H1 (cell line): ENCODE results near the gene LTBP1. TPM values are rescaled to one million over a fixed set of nuclear protein-coding genes. Genes with fewer than 3 reads are reported as not detected.

ENCODE experiments used
- CTCF ChIA-PET: fragments of 300-600 bp; sonication (Branson Sonifier 250); formaldehyde crosslinking; loops from one replicate; lab custom pipeline; 2021; ENCODE audit not compliant: partially characterized antibody; lab: Charles Lee
- POLR2A ChIA-PET: fragments of 300-600 bp; sonication (Branson Sonifier 250); formaldehyde crosslinking; loops from one replicate; lab custom pipeline; 2021; ENCODE audit warnings: inconsistent platforms; ENCODE audit not compliant: partially characterized antibody; lab: Charles Lee
- DNase-seq, 2 experiments: peaks; one replicate each; pipeline versions ENCODE4 v3.0.0 to v3.0.0-alpha.2; 2010 to 2022; ENCODE audit warnings: low spot score in 2 of 2, low read depth in 1 of 2, mixed read lengths in 1 of 2
- FAIRE-seq: peaks from 2 replicates; lab custom pipeline; 2011; peaks lifted over from hg19 to GRCh38; lab: Jason Lieb, UNC
- H2AFZ ChIP-seq: 2 replicates; pipeline ENCODE4 v1.8.1; 2012; ENCODE audit warnings: low read length, inconsistent platforms
- H2AK5ac ChIP-seq: 2 replicates; pipeline ENCODE4 v1.6.1; 2013; ENCODE audit warnings: low read depth, low read length
- H2BK120ac ChIP-seq: replicated peaks from 2 replicates; pipeline ENCODE3; 2013; ENCODE audit warnings: low read depth, low read length, inconsistent platforms
- H2BK12ac ChIP-seq: 2 replicates; pipeline ENCODE4 v1.6.1; 2013; ENCODE audit warnings: low read depth, low read length
- H2BK15ac ChIP-seq: 2 replicates; pipeline ENCODE4 v1.6.1; 2013; ENCODE audit warnings: low read length
- H2BK20ac ChIP-seq: 2 replicates; pipeline ENCODE4 v1.6.1; 2013; ENCODE audit warnings: low read length
- H2BK5ac ChIP-seq: 2 replicates; pipeline ENCODE4 v1.6.1; 2013; ENCODE audit warnings: low read depth, low read length
- H3K14ac ChIP-seq: 2 replicates; pipeline ENCODE4 v1.6.1; 2013; ENCODE audit warnings: inconsistent platforms; ENCODE audit not compliant: insufficient read length
- H3K18ac ChIP-seq: 2 replicates; pipeline ENCODE4 v1.6.1; 2013; ENCODE audit warnings: low read length; ENCODE audit errors: extremely low read depth
- H3K23ac ChIP-seq: 2 replicates; pipeline ENCODE4 v1.6.1; 2013; ENCODE audit warnings: inconsistent platforms; ENCODE audit not compliant: insufficient read length
- H3K23me2 ChIP-seq: 2 replicates; pipeline ENCODE4 v1.6.1; 2013; ENCODE audit warnings: low read depth, low read length
- H3K27ac ChIP-seq: 2 replicates; pipeline ENCODE4 v1.6.1; 2011; ENCODE audit warnings: low read depth, low read length, inconsistent platforms
- H3K27me3 ChIP-seq, 4 experiments: replicated peaks in 1 of 4; 1 replicate in 1 of 4; 2 replicates in 3 of 4; pipeline versions ENCODE4 v1.6.1 to v1.8.1; 2011 to 2013; ENCODE audit warnings: low read length in 3 of 4, mild to moderate bottlenecking in 3 of 4, inconsistent platforms in 2 of 4, mixed read lengths in 2 of 4, moderate library complexity in 1 of 4; ENCODE audit not compliant: control insufficient read depth in 3 of 4, insufficient read depth in 3 of 4; ENCODE audit errors: extremely low read depth in 1 of 4
- H3K36me3 ChIP-seq, 4 experiments: 2 replicates each; pipeline versions ENCODE4 v1.6.1 to v1.8.1; 2011 to 2013; ENCODE audit warnings: mild to moderate bottlenecking in 4 of 4, low read length in 3 of 4, moderate library complexity in 2 of 4, control low read depth in 1 of 4, inconsistent platforms in 1 of 4; ENCODE audit not compliant: insufficient read depth in 4 of 4, control insufficient read depth in 2 of 4
- H3K4ac ChIP-seq: replicated peaks from 2 replicates; pipeline ENCODE3; 2013; ENCODE audit warnings: low read length, low read depth, mixed read lengths, inconsistent platforms; ENCODE audit not compliant: insufficient read length
- H3K4me1 ChIP-seq, 4 experiments: replicated peaks in 1 of 4; 1 replicate in 1 of 4; 2 replicates in 3 of 4; pipeline versions ENCODE4 v1.6.1 to v1.8.1; 2011 to 2013; ENCODE audit warnings: low read length in 3 of 4, inconsistent platforms in 2 of 4, mixed read lengths in 1 of 4; ENCODE audit not compliant: insufficient read depth in 4 of 4, control insufficient read depth in 3 of 4
- H3K4me2 ChIP-seq, 2 experiments: 2 replicates each; pipeline versions ENCODE4 v1.6.1 to v1.8.1; 2011 to 2013; ENCODE audit warnings: low read depth in 2 of 2, low read length in 2 of 2, control low read depth in 1 of 2, inconsistent platforms in 1 of 2, mild to moderate bottlenecking in 1 of 2; ENCODE audit not compliant: insufficient read depth in 1 of 2
- H3K4me3 ChIP-seq, 4 experiments: fragments of 200-600, 300-600 bp in 1 of 4; sonication (generic), shearing (Covaris generic), sonication (Bioruptor Twin) in 1 of 4; 2 replicates each; pipeline versions ENCODE4 v1.5.1 to v1.8.1; 2011 to 2016; ENCODE audit warnings: low read length in 4 of 4, low read depth in 3 of 4, control low read depth in 2 of 4, inconsistent platforms in 2 of 4, mild to moderate bottlenecking in 2 of 4, mixed read lengths in 1 of 4, moderate library complexity in 1 of 4; ENCODE audit not compliant: insufficient read depth in 2 of 4; ENCODE audit errors: extremely low read depth in 1 of 4
- H3K56ac ChIP-seq: replicated peaks from 2 replicates; pipeline ENCODE3; 2013; ENCODE audit warnings: low read depth, mild to moderate bottlenecking, mixed read lengths, low read length, inconsistent platforms; ENCODE audit not compliant: insufficient read length
- H3K79me1 ChIP-seq: 2 replicates; pipeline ENCODE4 v1.6.1; 2013; ENCODE audit warnings: low read depth, low read length, control low read depth
- H3K79me2 ChIP-seq, 2 experiments: 2 replicates each; pipeline versions ENCODE4 v1.6.1 to v1.8.1; 2012 to 2013; ENCODE audit warnings: low read length in 2 of 2, mild to moderate bottlenecking in 2 of 2, inconsistent platforms in 1 of 2; ENCODE audit not compliant: insufficient read depth in 2 of 2, control insufficient read depth in 1 of 2
- H3K9ac ChIP-seq, 4 experiments: replicated peaks in 1 of 4; 1 replicate in 1 of 4; 2 replicates in 3 of 4; pipeline versions ENCODE4 v1.6.1 to v1.8.1; 2011 to 2013; ENCODE audit warnings: low read depth in 3 of 4, low read length in 3 of 4, control low read depth in 2 of 4, mild to moderate bottlenecking in 2 of 4, moderate library complexity in 2 of 4, inconsistent platforms in 1 of 4; ENCODE audit errors: extremely low read depth in 1 of 4
- H3K9me3 ChIP-seq, 2 experiments: 2 replicates each; pipeline versions ENCODE4 v1.6.1 to v1.8.1; 2012 to 2013; ENCODE audit warnings: mild to moderate bottlenecking in 2 of 2, moderate library complexity in 2 of 2, control low read depth in 1 of 2, inconsistent platforms in 1 of 2, low read depth in 1 of 2, low read length in 1 of 2, mixed read lengths in 1 of 2; ENCODE audit not compliant: insufficient read depth in 2 of 2
- H4K20me1 ChIP-seq, 2 experiments: replicated peaks in 1 of 2; 2 replicates each; pipeline versions ENCODE3 to v1.8.1; 2011 to 2013; ENCODE audit warnings: inconsistent platforms in 2 of 2, low read length in 2 of 2, mild to moderate bottlenecking in 1 of 2; ENCODE audit not compliant: insufficient read depth in 2 of 2, control insufficient read depth in 1 of 2
- H4K5ac ChIP-seq: 2 replicates; pipeline ENCODE4 v1.6.1; 2013; ENCODE audit warnings: low read length, low read depth, mixed read lengths, inconsistent platforms; ENCODE audit not compliant: insufficient read length
- H4K8ac ChIP-seq: 2 replicates; pipeline ENCODE4 v1.8.0; 2013; ENCODE audit warnings: mild to moderate bottlenecking, moderate library complexity, low read length, inconsistent platforms; ENCODE audit not compliant: insufficient read depth; ENCODE audit errors: extremely low read depth
- H4K91ac ChIP-seq: replicated peaks from 2 replicates; pipeline ENCODE3; 2013; ENCODE audit warnings: low read length, mixed read lengths, inconsistent platforms; ENCODE audit not compliant: insufficient read length
- CHD2 ChIP-seq: IDR thresholded peaks from 2 replicates; pipeline ENCODE4 v1.6.1; 2012; ENCODE audit warnings: low read length, improper control_type of control experiment
- CTCF ChIP-seq, 3 experiments: IDR thresholded peaks; 1 replicate in 2 of 3; 2 replicates in 1 of 3; pipeline versions ENCODE4 v1.5.1 to v1.6.1; 2011; ENCODE audit warnings: low read length in 3 of 3, mild to moderate bottlenecking in 3 of 3, inconsistent platforms in 2 of 3, low read depth in 1 of 3, moderate library complexity in 1 of 3; ENCODE audit not compliant: insufficient read depth in 1 of 3; ENCODE audit errors: control extremely low read depth in 1 of 3
- RAD21 ChIP-seq, 2 experiments: IDR thresholded peaks in 1 of 2; conservative IDR thresholded peaks in 1 of 2; 2 replicates each; pipeline ENCODE4 v1.6.1; 2011; ENCODE audit warnings: low read depth in 2 of 2, low read length in 2 of 2, improper control_type of control experiment in 1 of 2, inconsistent platforms in 1 of 2, mild to moderate bottlenecking in 1 of 2, moderate library complexity in 1 of 2
- WGBS, 2 experiments: shearing (Covaris generic) in 1 of 2; methylation state at CpG; one replicate each; pipeline versions ENCODE4 v1.1.6 to v1.1.7; 2013 to 2015; ENCODE audit warnings: low lambda C conversion rate in 2 of 2, mixed read lengths in 2 of 2, inconsistent platforms in 1 of 2, low coverage in 1 of 2, missing lambda C conversion rate in 1 of 2; ENCODE audit not compliant: insufficient replicate concordance in 2 of 2, insufficient coverage in 1 of 2, insufficient read length in 1 of 2; ENCODE audit errors: extremely low coverage in 1 of 2, missing lambda C conversion rate in 1 of 2; 5-methylcytosine and 5-hydroxymethylcytosine counted together
- polyA plus RNA-seq, 7 experiments: library from polyadenylated mRNA; depleted of rRNA in 3 of 7; stranded (reverse) in 5 of 7; unstranded in 2 of 7; fragments of >200 nt in 5 of 7; fragments of 200-250 nt in 2 of 7; gene quantifications; 1 replicate in 5 of 7; 2 replicates in 1 of 7; 4 replicates in 1 of 7; pipeline versions ENCODE4 v1.2.1 to v1.2.3, GENCODE V29; 2011 to 2013; ENCODE audit warnings: missing spikeins in 2 of 7, mixed read lengths in 2 of 7
- total RNA-seq: library from RNA; stranded (reverse); fragmentation: NEBNext Ultra II Directional; extraction: Animal tissue kit (Norgen Biotek cat#: 25700); gene quantifications from 2 replicates; pipeline ENCODE4 v1.2.1, GENCODE V29; 2021

The LTBP1 gene
- total and polyA plus RNA-seq, 2 of the 8 experiments (the other 6 are each of a cell fraction or from before 2014, with no cell fraction given), result 15.4 to 24.7 TPM

DNA sequence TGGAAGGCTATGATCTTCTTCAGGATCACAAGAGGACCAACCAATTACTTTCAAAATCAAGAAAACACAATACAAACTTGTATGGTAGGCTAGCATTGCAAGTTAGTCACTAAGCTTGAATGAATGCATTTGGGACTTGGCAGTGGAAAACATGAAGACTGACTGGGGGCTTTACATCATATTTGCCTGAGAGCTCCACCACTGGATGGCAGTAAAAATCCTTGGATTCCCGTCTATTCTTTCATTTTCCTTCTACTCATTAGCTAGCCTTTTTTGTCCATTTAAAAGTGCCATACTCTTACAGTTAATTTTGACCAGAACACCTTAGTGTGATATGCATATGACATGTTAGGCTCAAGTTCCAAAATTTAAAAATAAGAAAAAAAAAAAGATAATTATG is 466.2 kb downstream of the LTBP1 start:
- H3K79me1 ChIP-seq, result no peaks in the 10 kb centered on the region
- no peak overlapping the region for H3K56ac ChIP-seq
- DNase-seq (no peak), FAIRE-seq (peak; percentile 73)
- H3K79me2 ChIP-seq, result no peaks in the 10 kb centered on the region
- H2BK20ac ChIP-seq, result no peak overlapping the region
- H4K91ac ChIP-seq, result no peak overlapping the region
- ChIA-PET CTCF (interaction anchor here (0.7 to 3.1 kb wide), 15 partner anchors 11 to 202 kb away, joined by 3 to 13 read pairs (median 4); partner anchors contain the start of gene RASGRP3), POLR2A (interaction anchor here (0.7 kb wide), 1 partner anchor 20 kb away, joined by 3 read pairs; no protein-coding TSS in a partner anchor)
- H3K4me3 ChIP-seq, result no peak overlapping the region
- H3K9me3 ChIP-seq, result peaks cover 5 to 6% of the 10 kb centered on the region in 2 experiments; a peak in 3 of 4 replicates
- no peak overlapping the region for H4K8ac ChIP-seq
- no peak overlapping the region for H4K5ac ChIP-seq
- H3K18ac ChIP-seq, result no peak overlapping the region
- H3K4ac ChIP-seq, result no peak overlapping the region
- no peak overlapping the region for H3K4me2 ChIP-seq
- H2BK120ac ChIP-seq, result no peak overlapping the region
- no peak overlapping the region for H3K27ac ChIP-seq
- no peaks in the 10 kb centered on the region for H3K36me3 ChIP-seq
- H2BK5ac ChIP-seq, result no peak overlapping the region
- H2BK15ac ChIP-seq, result no peak overlapping the region
- H2AFZ ChIP-seq, result no peak overlapping the region
- H3K9ac ChIP-seq, result no peak overlapping the region
- no peaks in the 10 kb centered on the region for H3K4me1 ChIP-seq
- H2AK5ac ChIP-seq, result no peak overlapping the region
- H2BK12ac ChIP-seq, result no peak overlapping the region
- no peak overlapping the region for H3K14ac ChIP-seq
- H3K23me2 ChIP-seq, result no peaks in the 10 kb centered on the region
- H3K27me3 ChIP-seq, result no peaks in the 10 kb centered on the region; a peak in 1 of 7 replicates
- peak; percentile 58 to 66 for TF ChIP-seq RAD21 (IDR thresholded peaks at IDR 0.05 in 1 of 2, conservative IDR thresholded peaks at IDR 0.05 in 1 of 2; ENCODE audit: low read depth in 2 of 2, low read length in 2 of 2)
- no peak for TF ChIP-seq CHD2
- TF ChIP-seq CTCF (IDR thresholded peaks at IDR 0.05; ENCODE audit: control extremely low read depth in 1 of 3, insufficient read depth in 1 of 3, low read depth in 1 of 3, low read length in 3 of 3), result peak in 2 of 3 experiments; percentile 31 to 52; a peak in 3 of 4 replicates
- H3K23ac ChIP-seq, result no peak overlapping the region
- 58% methylated on average over 1 of the region's 1 CpG; no CpG with 5 or more reads in 1 of the 2 experiments for WGBS, 2 experiments
- no peaks in the 10 kb centered on the region for H4K20me1 ChIP-seq
